H1 (cell line): ENCODE data around the gene TRAF4.

Source experiments
- ASH2L ChIP-seq: fragments of 200-600, 300-600 bp; sonication (generic); IDR thresholded peaks from one replicate; pipeline ENCODE4 v1.7.1; 2017; ENCODE audit warnings: low read length
- BCL11A ChIP-seq, 2 experiments: IDR thresholded peaks; one replicate each; pipeline ENCODE4 v1.6.1; 2011; ENCODE audit warnings: low read depth in 2 of 2, low read length in 2 of 2, mild to moderate bottlenecking in 2 of 2
- CEBPB ChIP-seq: IDR thresholded peaks from 2 replicates; pipeline ENCODE4 v1.6.1; 2012; ENCODE audit warnings: low read depth, low read length
- CTCF ChIP-seq, 3 experiments: IDR thresholded peaks; 1 replicate in 2 of 3; 2 replicates in 1 of 3; pipeline versions ENCODE4 v1.5.1 to v1.6.1; 2011; ENCODE audit warnings: low read length in 3 of 3, mild to moderate bottlenecking in 3 of 3, inconsistent platforms in 2 of 3, low read depth in 1 of 3, moderate library complexity in 1 of 3; ENCODE audit not compliant: insufficient read depth in 1 of 3; ENCODE audit errors: control extremely low read depth in 1 of 3
- EGR1 ChIP-seq: IDR thresholded peaks from 2 replicates; pipeline ENCODE4 v1.6.1; 2011; ENCODE audit warnings: low read depth, low read length, borderline replicate concordance
- EP300 ChIP-seq, 2 experiments: IDR thresholded peaks; 1 replicate in 1 of 2; 2 replicates in 1 of 2; pipeline ENCODE4 v1.6.1; 2011 to 2012; ENCODE audit warnings: low read depth in 2 of 2, low read length in 2 of 2, mild to moderate bottlenecking in 2 of 2, borderline replicate concordance in 1 of 2, inconsistent platforms in 1 of 2, moderate library complexity in 1 of 2
- FOSL1 ChIP-seq: IDR thresholded peaks from 2 replicates; pipeline ENCODE4 v1.6.1; 2011; ENCODE audit warnings: mild to moderate bottlenecking, low read depth, low read length, moderate library complexity; ENCODE audit not compliant: insufficient read depth
- GABPA ChIP-seq: IDR thresholded peaks from 2 replicates; pipeline ENCODE4 v1.6.1; 2011; ENCODE audit warnings: mild to moderate bottlenecking, low read length, moderate library complexity, borderline replicate concordance; ENCODE audit not compliant: insufficient read depth
- POLR2A ChIP-seq, 2 experiments: IDR thresholded peaks; 1 replicate in 1 of 2; 2 replicates in 1 of 2; pipeline ENCODE4 v1.6.1; 2011; ENCODE audit warnings: low read depth in 2 of 2, low read length in 2 of 2, mild to moderate bottlenecking in 2 of 2; ENCODE audit errors: control extremely low read depth in 1 of 2
- SAP30 ChIP-seq: fragments of 300-600 bp; sonication (generic); IDR thresholded peaks from 2 replicates; pipeline ENCODE4 v1.7.1; 2012; ENCODE audit warnings: low read length, moderate library complexity, mild to moderate bottlenecking, inconsistent platforms; ENCODE audit not compliant: insufficient read depth, insufficient replicate concordance
- SRF ChIP-seq: IDR thresholded peaks from 2 replicates; pipeline ENCODE4 v1.6.1; 2011; ENCODE audit warnings: mild to moderate bottlenecking, low read depth, low read length, moderate library complexity
- USF2 ChIP-seq: IDR thresholded peaks from 2 replicates; pipeline ENCODE4 v1.6.1; 2011; ENCODE audit warnings: low read length, improper control_type of control experiment

- TF ChIP-seq SRF, result no peak
- TF ChIP-seq GABPA, result no peak
- no peak for TF ChIP-seq EP300 (IDR thresholded peaks at IDR 0.05; ENCODE audit: borderline replicate concordance in 1 of 2, low read depth in 2 of 2, low read length in 2 of 2)
- no peak for TF ChIP-seq POLR2A (IDR thresholded peaks at IDR 0.05; ENCODE audit: control extremely low read depth in 1 of 2, low read depth in 2 of 2, low read length in 2 of 2)
- no peak for TF ChIP-seq CTCF (IDR thresholded peaks at IDR 0.05; ENCODE audit: control extremely low read depth in 1 of 3, insufficient read depth in 1 of 3, low read depth in 1 of 3, low read length in 3 of 3)
- no peak for TF ChIP-seq CEBPB
- TF ChIP-seq SAP30, result no peak
- TF ChIP-seq EGR1, result no peak
- no peak for TF ChIP-seq BCL11A (IDR thresholded peaks at IDR 0.05; ENCODE audit: low read depth in 2 of 2, low read length in 2 of 2)
- no peak for TF ChIP-seq ASH2L
- TF ChIP-seq FOSL1, result no peak
- TF ChIP-seq USF2, result no peak
These were observed 19.5 kb downstream of the TRAF4 start for GRCh38 chr17:28763137-28763799.
